Posterior vena cava (tissue), 2 donors: Measurements from ENCODE around the gene ZNF275. TPM values are rescaled to one million over a fixed set of nuclear protein-coding genes. Genes with fewer than 3 reads are reported as not detected.
A peak's percentile ranks its signal among the peaks of the same experiment; 100 is the strongest.

Experiments used
- DNase-seq: peaks from one replicate; pipeline ENCODE4 v3.0.0-alpha.2; 2020; ENCODE audit warnings: low spot score
- intact Hi-C, 2 donors: fragments of 100-400 bp; cut with DNase I; formaldehyde crosslinking; loops; one replicate each; pipeline versions ENCODE4 v1.14.1 to v1.14.2; 2022 to 2023
- total RNA-seq, 2 donors: library from RNA; stranded (reverse); fragmentation: NEBNext Ultra II Directional; extraction: Animal tissue kit (Norgen Biotek cat#: 25700); gene quantifications; one replicate each; pipeline ENCODE4 v1.2.1, GENCODE V29; 2021
- donor health status: DM: yes; HTN: yes; CAD: no.
- donor health status: DM: yes; HTN: yes; CAD: no.

ZNF275 gene
- total RNA-seq, 2 donors from 2014 or later: 9.9 to 10.8 TPM

DNA sequence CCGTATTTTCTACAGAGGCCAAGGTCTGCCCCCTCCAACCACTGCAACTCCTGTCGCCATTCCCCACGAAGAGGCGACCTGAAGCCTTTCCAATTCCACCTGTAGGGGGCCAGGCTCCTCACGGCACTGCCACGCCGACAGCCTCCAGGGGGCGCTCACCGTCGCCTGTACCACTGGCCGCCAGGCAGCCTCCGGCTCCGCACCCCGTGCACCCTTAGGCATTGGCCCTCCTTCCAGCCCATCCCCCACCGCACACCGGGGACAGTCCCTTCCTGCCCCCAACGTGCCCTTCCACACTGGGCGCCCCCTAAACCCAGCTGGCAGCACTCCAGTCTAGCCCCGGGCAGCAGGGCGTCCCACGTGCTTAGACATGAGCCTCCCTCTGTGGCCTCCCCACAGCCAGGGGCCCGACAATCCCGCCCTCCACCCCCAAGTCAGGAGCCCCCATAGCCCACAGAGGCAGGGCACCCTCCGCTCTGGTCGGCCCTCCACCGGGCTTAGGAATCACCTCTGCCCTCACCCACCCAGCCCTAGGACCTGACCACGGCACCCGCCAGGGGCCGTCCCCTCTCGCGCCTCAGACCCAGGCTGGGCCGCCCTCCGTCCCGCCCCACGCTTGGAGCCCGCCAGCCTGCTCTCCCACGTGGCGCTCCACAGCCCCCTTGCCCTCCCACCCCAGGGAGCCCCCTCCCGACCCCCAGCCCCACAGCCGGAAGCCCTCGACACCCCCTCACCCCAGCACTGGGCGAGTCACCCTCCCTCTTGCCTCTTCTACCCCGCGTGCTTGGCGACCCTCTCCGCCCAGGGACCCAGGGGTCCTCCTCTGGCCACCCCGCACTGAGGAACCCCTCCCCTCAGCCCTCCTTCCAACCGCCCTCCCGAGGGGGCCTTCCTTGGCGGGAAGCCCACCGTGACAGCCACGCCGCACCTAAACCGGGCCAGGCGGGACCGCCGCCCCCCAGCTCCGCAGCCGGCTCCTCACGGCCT lies 66.5 kb downstream of the ZNF275 start:
- intact Hi-C loops: no loop called here
- DNase-seq: peak; percentile 83

DNA sequence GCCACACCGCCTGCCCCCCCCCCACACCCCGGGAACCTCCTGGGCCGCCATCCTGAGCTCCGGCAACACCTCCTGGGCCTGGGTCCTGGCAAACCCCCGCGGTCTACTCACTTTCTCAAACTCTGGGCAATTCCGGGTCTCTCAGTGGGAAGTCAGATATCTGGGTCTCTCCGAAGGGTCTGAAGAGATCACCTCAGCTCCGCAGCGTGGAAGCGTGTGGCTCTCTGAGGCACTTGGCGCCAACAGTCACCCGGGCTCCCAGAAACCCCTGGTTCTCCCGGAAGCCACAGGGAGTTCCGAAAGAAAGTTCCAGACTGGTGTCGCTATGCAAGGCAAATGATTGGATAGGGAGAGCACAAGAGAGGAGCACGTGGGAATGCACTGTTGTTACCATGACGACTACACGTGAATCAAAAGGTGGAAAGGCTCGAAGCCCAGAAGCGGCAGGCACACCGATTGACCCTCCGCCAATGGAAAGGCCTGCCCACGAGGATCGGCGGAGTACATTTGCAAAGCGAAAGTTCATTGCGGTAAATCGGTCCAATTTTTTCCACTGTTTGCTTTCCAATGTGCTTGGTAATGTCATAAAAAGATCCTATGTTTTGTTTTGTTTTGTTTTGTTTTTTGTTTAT lies 67.3 kb downstream of the ZNF275 start, which contains the start of gene PNMA6E:
Gene PNMA6E, minus strand, starts transcription at position 218 of the 632 bp plus-strand sequence. CDS start 2,501 bp downstream, outside the sequence.
- intact Hi-C loops: no loop called here
- DNase-seq: peak; percentile 56

Other genes with a start within 250 kb of the ZNF275 start
- not detected for gene MAGEA1, start 154.9 kb upstream of the ZNF275 start, total RNA-seq
- gene PNMA6F, start 12.4 kb upstream of the ZNF275 start, total RNA-seq: not detected
- not detected for gene PNMA6E, start 67.2 kb downstream of the ZNF275 start, total RNA-seq
- under 1 TPM; 0.65 to 0.90 TPM for gene ZFP92, start 77.3 kb downstream of the ZNF275 start, total RNA-seq
- gene TREX2, start 111.9 kb downstream of the ZNF275 start, total RNA-seq: 1 to 10 TPM in 1 of 2 donors, under 1 TPM in 1; 0.48 to 1.9 TPM
- gene HAUS7, start 136.4 kb downstream of the ZNF275 start, total RNA-seq: 10 to 100 TPM; 23.5 to 30.1 TPM
- 100 to 1,000 TPM; 392 to 743 TPM for gene BGN, start 160.8 kb downstream of the ZNF275 start, total RNA-seq
- gene ATP2B3, start 183.5 kb downstream of the ZNF275 start, total RNA-seq: under 1 TPM in 1 of 2 donors, not detected in 1; 0.19 TPM